T-helper 17 cell (primary cell): ENCODE measurements around the gene ZBTB11. TPM values are rescaled to one million over a fixed set of nuclear protein-coding genes. Genes with fewer than 3 reads are reported as not detected.
A peak's percentile ranks its signal among the peaks of the same experiment; 100 is the strongest.
"Not testable (repeated sequence)": the region's sequence is repeated elsewhere in the genome, so short reads cannot be mapped to it uniquely, and the experiment has no call there.

Experiments used
- ATAC-seq: fragments of 150-1000 bp; cut with Tn5 transposase; 2 replicates; pipeline ENCODE4 v1.10.0; 2021; ENCODE audit warnings: mild to moderate bottlenecking, moderate library complexity
- DNase-seq, 3 donors: peaks; one replicate each; pipeline versions ENCODE4 v3.0.0 to v3.0.0-alpha.2; 2020 to 2021
- H3K9me3 ChIP-seq: one replicate; pipeline ENCODE4 v1.7.0; 2013; ENCODE audit warnings: low read length, mild to moderate bottlenecking; ENCODE audit not compliant: control insufficient read depth, poor library complexity, severe bottlenecking
- H3K27ac Mint-ChIP-seq: one replicate; pipeline ENCODE4 v1.8.0; 2022; ENCODE audit warnings: mild to moderate bottlenecking, moderate library complexity, mixed read lengths
- H3K27me3 Mint-ChIP-seq: one replicate; pipeline ENCODE4 v1.8.0; 2022; ENCODE audit warnings: mixed read lengths
- H3K36me3 Mint-ChIP-seq: one replicate; pipeline ENCODE4 v1.8.0; 2022; ENCODE audit warnings: low read depth, mixed read lengths
- H3K4me1 Mint-ChIP-seq: one replicate; pipeline ENCODE4 v1.8.0; 2022; ENCODE audit warnings: mild to moderate bottlenecking, mixed read lengths
- H3K4me3 Mint-ChIP-seq: one replicate; pipeline ENCODE4 v1.8.0; 2022; ENCODE audit warnings: mild to moderate bottlenecking, moderate library complexity, mixed read lengths
- total RNA-seq, 4 donors: library from RNA in 2 of 4; stranded (reverse) in 2 of 4; gene quantifications; one replicate each; pipeline ENCODE4 v1.2.3 and lab custom pipeline; 2022 to 2026

Gene ZBTB11
- total RNA-seq, 2 donors from 2014 or later: 65.2 to 77.2 TPM

DNA sequence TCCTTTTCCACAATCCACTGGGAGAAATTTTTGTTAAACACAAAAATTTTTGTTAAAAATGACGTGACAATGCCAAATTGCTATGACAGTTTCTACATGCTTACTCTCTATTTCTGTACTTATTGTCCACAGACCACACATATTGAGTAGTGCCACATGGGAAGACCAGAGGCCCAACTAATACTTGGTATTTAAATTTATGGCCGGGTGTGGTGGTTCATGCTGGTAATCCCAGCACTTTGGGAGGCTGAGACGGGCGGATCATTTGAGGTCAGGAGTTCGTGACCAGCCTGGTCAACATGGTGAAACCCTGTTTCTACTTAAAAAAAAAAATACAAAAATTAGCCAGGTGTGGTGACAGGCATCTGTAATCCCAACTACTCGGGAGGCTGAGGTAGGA is 20.3 kb downstream of the ZBTB11 start:
- Mint-ChIP-seq H3K4me3 (no peak overlapping the region), H3K36me3 (peaks cover 2% of the 10 kb centered on the region), H3K27ac (peak overlapping the region; percentile 63), H3K27me3 (no peaks in the 10 kb centered on the region), H3K4me1 (peaks cover 2% of the 10 kb centered on the region)
- ATAC-seq (no peak), DNase-seq (no peak)
- no peaks in the 10 kb centered on the region for H3K9me3 ChIP-seq

DNA sequence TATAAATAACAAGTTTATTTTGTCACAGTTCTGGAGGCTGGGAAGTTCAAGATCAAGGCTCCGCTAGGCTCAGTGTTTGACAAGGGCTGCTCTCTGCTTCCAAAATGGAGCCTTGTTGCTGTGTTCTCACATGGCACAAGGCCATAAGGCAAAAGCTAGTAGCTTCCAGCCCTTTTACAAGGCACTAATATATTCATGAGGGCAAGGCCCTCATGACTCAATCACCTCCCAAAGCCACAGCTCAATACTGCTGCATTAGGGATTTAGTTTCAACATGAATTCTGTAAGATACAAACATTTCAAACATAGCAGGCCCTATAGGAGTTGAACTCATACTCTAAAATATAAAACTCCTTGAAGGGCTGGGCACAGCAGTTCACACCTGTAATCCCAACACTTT is 30.2 kb downstream of the ZBTB11 start:
- no peaks in the 10 kb centered on the region for H3K9me3 ChIP-seq
- Mint-ChIP-seq H3K27me3 (no peaks in the 10 kb centered on the region), H3K27ac (no peak overlapping the region), H3K36me3 (no peaks in the 10 kb centered on the region), H3K4me3 (no peak overlapping the region), H3K4me1 (peaks cover 25% of the 10 kb centered on the region)
- ATAC-seq (no peak), DNase-seq (no peak)

DNA sequence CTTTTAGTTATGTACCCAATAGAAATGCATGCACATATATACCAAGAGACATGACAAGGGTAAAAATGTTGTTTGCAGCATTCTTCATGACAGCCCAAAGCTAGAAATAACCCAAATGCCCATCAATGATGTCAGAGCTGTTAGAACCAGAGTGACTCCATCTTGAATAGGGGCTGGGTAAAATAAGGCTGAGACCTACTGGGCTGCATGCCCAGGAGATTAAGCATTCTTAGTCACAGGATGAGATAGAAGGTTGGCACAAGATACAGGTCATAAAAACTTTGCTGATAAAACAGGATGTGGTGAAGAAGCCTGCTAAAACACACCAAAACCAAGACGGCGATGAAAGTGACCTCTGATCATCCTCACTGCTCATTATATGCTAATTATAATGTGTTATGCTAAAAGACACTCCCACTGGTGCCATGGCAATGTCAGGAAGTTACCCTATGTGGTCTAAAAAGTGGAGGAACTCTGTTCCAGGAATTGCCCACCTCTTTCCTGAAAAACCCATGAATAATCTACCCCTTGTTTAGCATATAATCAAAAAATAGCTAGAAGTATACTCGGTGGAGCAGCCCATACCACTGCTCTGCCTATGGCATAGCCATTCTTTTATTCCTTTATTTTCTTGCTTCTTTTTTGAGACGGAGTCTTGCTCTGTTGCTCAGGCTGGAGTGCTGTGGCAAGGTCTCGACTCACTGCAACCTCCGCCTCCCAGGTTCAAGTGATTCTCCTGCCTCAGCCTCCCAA is 32.9 kb downstream of the ZBTB11 start:
- DNase-seq (no peak), ATAC-seq (peak; percentile 85)
- Mint-ChIP-seq H3K27me3 (no peaks in the 10 kb centered on the region), H3K4me3 (peak overlapping the region; percentile 73), H3K4me1 (peaks cover 29% of the 10 kb centered on the region), H3K27ac (peak overlapping the region; percentile 90), H3K36me3 (no peaks in the 10 kb centered on the region)
- H3K9me3 ChIP-seq: no peaks in the 10 kb centered on the region

DNA sequence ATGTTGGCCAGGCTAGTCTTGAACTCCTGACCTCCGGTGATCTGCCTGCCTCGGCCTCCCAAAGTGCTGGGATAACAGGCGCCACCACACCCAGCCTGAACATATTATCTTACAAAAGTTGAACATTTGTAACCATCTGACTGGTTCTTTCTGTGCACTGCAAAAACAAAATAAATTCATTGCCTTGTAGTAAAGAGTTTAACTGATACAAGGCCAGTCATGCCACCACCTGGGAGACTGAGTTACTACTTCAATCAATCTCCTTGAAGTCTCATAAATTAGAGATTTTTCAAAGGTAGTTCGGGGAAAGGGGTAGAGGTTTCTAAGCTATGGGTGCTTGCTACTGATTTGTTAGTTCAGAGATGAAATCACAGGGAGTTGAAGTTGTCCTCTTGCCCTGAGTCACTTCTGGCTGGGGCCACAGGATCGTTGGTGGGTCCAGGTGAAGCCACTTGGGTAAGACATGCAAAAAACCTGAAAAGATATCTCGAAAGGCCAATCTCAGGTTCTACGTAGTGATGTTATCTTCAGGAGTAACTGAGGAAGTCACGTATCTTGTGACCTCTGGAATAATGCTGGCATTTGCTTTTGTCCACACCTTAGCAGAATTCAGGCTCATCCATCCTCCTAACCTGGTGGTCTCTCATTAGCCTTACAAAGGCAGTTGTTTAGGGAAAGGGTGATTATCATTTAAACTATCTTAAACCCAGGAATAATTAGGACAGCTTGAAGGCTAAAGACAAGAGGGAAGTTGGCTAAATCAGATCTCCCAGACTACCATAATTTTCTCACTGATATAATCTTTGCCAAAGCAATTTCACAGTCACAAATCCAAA is 33.7 kb downstream of the ZBTB11 start:
- no peak for ATAC-seq
- H3K36me3 Mint-ChIP-seq: no peaks in the 10 kb centered on the region
- peak overlapping the region; percentile 31 for H3K4me3 Mint-ChIP-seq

DNA sequence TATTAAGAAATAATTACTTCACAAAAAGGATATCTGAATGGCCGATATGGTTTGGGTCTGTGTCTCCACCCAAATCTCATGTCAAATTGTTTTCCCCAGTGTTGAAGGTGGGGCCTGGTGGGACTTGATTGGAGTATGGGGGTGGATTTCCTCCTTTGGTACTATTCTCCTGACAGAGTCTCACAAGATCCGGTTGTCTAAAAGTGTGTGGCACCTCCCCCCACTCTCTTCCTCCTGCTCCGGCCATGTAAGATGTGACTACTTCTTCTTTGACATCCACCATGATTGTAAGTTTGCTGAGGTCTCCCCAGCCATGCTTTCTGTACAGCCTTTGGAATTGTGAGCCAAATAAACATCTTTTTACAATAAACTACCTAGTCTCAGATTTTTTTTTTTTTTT is 34.5 kb downstream of the ZBTB11 start:
- DNase-seq (no peak), ATAC-seq (no peak)
- no peaks in the 10 kb centered on the region for H3K9me3 ChIP-seq
- Mint-ChIP-seq H3K4me1 (peaks cover 29% of the 10 kb centered on the region), H3K27me3 (no peaks in the 10 kb centered on the region), H3K27ac (no peak overlapping the region), H3K4me3 (no peak overlapping the region), H3K36me3 (no peaks in the 10 kb centered on the region)

More for the DNA sequence above, 33.7 kb downstream of the ZBTB11 start:
- no peaks in the 10 kb centered on the region for H3K9me3 ChIP-seq
- Mint-ChIP-seq H3K4me1 (peaks cover 29% of the 10 kb centered on the region), H3K27ac (peak overlapping the region; percentile 90), H3K27me3 (no peaks in the 10 kb centered on the region)
- no peak for DNase-seq

DNA sequence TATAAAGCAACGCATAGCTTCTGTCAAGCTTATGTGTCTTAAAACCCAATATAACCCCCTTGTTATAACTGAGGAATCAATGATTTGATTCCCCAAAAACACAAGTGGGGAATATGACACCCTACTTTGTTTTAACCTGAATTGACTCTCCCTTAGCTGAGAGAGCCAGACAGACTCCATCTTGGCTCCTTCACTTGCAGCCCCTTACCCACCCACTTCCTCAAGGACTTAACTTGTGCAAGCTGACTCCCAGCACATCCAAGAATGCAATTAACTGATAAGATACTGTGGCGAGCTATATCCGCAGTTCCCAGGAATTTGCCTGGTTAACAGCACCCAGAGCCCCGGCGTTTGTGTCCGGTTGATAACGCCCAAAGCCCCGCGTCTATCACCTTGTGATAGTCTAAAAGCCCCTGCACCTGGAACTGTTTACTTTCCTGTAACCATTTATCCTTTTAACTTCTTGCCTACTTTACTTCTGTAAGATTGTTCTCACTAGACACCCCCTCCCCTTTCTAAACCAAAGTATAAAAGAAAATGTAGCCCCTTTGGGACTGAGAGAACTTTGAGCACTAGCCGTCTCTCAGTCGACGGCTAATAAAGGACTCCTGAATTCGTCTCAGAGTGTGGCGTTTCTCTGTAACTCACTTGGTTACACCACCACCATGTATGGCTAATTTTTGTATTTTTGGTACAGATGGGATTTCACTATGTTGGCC is 35.4 kb downstream of the ZBTB11 start:
- not testable (repeated sequence) for ATAC-seq, H3K9me3 ChIP-seq, H3K4me3 Mint-ChIP-seq, H3K36me3 Mint-ChIP-seq, H3K27me3 Mint-ChIP-seq, DNase-seq, H3K27ac Mint-ChIP-seq
- peaks cover 29% of the 10 kb centered on the region for H3K4me1 Mint-ChIP-seq

DNA sequence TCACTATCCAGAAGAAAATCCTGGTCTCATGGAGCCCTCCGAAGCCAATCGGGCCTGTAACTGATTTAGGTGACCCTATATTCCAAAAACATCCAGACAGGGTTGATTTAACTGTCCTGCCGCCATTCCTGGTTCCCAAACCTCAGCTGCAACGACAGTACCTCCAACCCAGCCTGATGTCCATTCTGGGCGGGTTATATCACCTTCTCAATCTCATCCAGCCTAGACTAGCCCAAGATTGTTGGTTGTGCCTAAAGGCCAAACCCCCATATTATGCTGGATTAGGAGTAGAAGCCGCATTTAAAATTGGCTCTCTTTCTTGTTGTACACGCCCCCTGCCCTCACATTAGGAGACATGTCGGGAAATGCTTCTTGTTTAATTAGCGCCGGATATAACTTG is 36.7 kb downstream of the ZBTB11 start:
- no peak for ATAC-seq
- Mint-ChIP-seq H3K27me3 (no peaks in the 10 kb centered on the region), H3K4me1 (peaks cover 25% of the 10 kb centered on the region), H3K36me3 (no peaks in the 10 kb centered on the region), H3K4me3 (no peak overlapping the region), H3K27ac (no peak overlapping the region)
- no peaks in the 10 kb centered on the region for H3K9me3 ChIP-seq
- DNase-seq: no peak

DNA sequence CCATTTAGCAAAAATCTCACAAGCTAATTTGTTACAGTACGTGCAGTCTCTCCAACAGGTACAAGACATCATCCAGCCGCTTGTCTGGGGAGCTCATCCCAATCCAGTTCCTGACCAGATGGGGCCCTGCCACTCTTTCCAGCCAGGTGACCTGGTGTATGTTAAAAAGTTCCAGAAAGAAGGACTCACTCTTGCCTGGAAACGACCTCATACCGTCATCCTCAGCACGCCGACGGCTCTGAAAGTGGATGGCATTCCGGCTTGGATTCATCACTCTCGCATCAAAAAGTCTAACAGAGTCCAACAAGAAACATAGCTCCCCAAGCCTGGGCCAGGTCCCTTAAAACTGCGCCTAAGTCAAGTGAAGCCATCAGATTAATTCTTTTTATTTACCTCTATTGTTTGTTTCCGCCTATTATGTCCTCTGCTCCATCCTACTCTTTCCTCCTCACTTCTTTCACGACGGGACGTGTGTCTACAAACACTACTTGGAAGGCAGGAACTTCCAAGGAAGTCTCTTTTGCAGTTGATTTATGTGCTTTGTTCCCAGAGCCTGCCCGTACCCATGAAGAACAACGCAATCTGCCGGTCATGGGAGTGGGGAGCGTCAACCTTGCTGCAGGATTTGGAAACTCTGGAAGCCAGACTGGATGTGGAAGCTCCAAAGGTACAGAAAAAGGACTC is 37.5 kb downstream of the ZBTB11 start:
- DNase-seq: no peak
- Mint-ChIP-seq H3K4me1 (peaks cover 17% of the 10 kb centered on the region), H3K27ac (no peak overlapping the region), H3K27me3 (no peaks in the 10 kb centered on the region), H3K4me3 (no peak overlapping the region), H3K36me3 (no peaks in the 10 kb centered on the region)
- no peak for ATAC-seq
- no peaks in the 10 kb centered on the region for H3K9me3 ChIP-seq

DNA sequence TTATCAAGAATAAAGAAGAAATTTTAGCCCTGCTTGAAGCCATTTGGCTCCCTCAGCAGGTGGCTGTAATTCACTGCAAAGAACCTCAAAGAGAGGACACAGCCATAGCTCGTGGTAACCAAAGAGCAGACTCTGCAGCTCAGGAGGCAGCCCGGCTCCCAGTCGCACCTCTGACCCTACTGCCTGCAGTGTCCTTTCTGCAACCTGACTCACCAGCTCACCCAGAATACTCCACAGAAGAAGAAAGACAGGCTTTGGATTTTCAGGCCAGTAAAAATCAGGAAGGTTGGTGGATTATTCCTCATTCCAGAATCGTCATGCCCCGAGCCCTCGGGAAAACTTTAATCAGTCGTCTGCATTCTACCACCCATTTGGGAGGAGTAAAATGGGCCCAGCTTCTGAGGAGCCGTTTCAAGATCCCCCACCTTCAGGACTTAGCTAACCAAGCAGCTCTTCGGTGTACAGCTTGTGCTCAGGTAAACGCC is 38.6 kb downstream of the ZBTB11 start:
- peak overlapping the region; percentile 3 for H3K27ac Mint-ChIP-seq
- no peak overlapping the region for H3K4me3 Mint-ChIP-seq
- peaks cover 8% of the 10 kb centered on the region for H3K4me1 Mint-ChIP-seq
- no peaks in the 10 kb centered on the region for H3K9me3 ChIP-seq
- H3K27me3 Mint-ChIP-seq: no peaks in the 10 kb centered on the region
- DNase-seq (no peak), ATAC-seq (no peak)
- no peaks in the 10 kb centered on the region for H3K36me3 Mint-ChIP-seq

DNA sequence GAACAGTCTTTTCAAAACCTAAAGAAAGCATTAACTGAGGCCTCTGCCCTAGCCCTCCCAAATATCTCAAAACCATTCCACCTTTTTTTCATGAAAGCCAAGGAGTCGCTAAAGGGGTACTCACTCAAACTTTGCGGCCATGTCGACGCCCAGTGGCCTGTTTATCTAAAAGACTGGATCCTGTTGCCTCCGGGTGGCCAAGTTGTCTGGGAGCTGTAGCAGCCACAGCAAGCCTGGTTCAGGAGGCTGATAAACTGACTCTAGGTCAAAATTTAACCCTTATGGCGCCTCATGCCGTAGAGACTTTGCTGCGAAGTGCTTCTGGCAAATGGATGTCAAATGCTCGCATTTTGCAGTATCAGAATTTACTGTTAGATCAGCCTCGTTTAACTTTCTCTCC is 39.5 kb downstream of the ZBTB11 start:
- no peak for DNase-seq
- H3K27ac Mint-ChIP-seq: peak overlapping the region; percentile 3
- H3K27me3 Mint-ChIP-seq: no peaks in the 10 kb centered on the region
- H3K4me3 Mint-ChIP-seq: no peak overlapping the region
- no peaks in the 10 kb centered on the region for H3K36me3 Mint-ChIP-seq
- H3K4me1 Mint-ChIP-seq: peaks cover 8% of the 10 kb centered on the region
- no peak for ATAC-seq
- no peaks in the 10 kb centered on the region for H3K9me3 ChIP-seq

DNA sequence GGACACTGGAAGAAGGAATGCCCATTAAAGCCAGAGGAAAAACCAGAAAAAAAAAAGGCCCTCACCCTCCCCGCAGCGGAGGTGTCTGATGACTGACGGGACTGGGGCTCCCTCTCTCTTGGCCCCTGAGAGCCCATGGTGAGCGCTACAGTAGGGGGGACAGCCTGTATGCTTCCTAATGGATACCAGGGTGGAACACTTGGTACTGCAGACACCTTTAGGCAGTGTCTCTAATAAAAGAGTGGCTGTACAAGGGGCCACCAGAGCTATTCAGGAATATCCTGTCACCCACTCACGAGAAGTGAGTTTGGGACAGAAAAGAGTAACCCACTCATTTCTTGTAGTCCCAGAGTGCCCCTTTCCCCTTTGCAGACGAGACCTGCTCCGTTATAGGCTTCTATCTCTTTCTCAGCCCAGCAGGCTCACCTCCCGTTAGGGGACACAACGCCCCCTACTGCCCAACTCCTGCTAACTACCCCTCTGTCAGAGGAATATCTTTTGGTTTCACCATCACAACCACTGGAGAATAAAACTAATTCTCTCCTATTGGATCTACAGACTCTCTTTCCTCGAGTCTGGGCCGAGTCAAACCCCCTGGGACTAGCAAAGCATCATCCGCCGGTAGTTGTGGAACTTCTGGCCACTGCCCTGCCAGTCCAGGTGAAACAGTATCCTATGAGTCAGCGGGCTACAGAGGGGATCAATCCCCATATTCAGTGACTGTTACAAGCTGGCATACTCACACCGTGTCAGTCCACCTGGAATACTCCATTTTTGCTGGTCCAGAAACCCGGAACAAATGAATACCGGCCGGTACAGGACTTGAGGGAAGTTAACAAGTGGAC is 40.8 kb downstream of the ZBTB11 start:
- peak; percentile 28 to 60 (median 36) for DNase-seq
- Mint-ChIP-seq H3K4me1 (peaks cover 8% of the 10 kb centered on the region), H3K36me3 (no peaks in the 10 kb centered on the region), H3K27ac (peak overlapping the region; percentile 51), H3K27me3 (no peaks in the 10 kb centered on the region), H3K4me3 (no peak overlapping the region)
- H3K9me3 ChIP-seq: no peaks in the 10 kb centered on the region
- peak; percentile 92 for ATAC-seq

DNA sequence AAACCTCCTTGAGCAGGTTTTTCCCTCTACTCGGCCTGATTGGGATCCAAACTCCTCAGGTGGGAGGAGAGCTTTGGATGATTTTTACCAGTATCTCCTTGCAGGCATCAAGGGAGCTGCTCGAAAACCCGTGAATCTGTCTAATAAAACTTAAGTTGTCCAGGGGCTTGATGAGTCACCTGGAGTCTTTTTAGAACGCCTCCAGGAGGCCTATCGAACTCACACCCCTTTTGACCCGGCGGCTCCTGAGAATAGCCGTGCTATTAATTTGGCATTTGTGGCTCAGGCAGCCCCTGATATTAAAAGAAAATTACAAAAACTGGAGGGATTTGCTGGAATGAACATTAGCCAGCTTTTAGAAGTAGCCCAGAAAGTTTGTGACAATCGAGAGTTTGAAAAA is 41.6 kb downstream of the ZBTB11 start:
- Mint-ChIP-seq H3K4me1 (peaks cover 6% of the 10 kb centered on the region), H3K27ac (peak overlapping the region; percentile 83), H3K4me3 (no peak overlapping the region), H3K36me3 (no peaks in the 10 kb centered on the region), H3K27me3 (no peaks in the 10 kb centered on the region)
- DNase-seq (no peak), ATAC-seq (no peak)
- no peaks in the 10 kb centered on the region for H3K9me3 ChIP-seq
